IPS-20b (cell line): ENCODE results near the gene LCP2.

Experiments used
- H3K27ac ChIP-seq: one replicate; pipeline ENCODE4 v1.5.1; 2013; ENCODE audit warnings: low read length
- H3K27me3 ChIP-seq: 2 replicates; pipeline ENCODE4 v1.6.1; 2013; ENCODE audit warnings: mild to moderate bottlenecking, low read length, inconsistent platforms; ENCODE audit not compliant: insufficient read depth
- H3K36me3 ChIP-seq: 2 replicates; pipeline ENCODE4 v1.6.1; 2013; ENCODE audit warnings: low read depth, mild to moderate bottlenecking, inconsistent platforms, low read length, moderate library complexity; ENCODE audit not compliant: insufficient read depth
- H3K4me1 ChIP-seq: 2 replicates; pipeline ENCODE4 v1.6.1; 2013; ENCODE audit warnings: mild to moderate bottlenecking, control low read depth, inconsistent platforms, low read length, moderate library complexity; ENCODE audit not compliant: insufficient read depth
- H3K4me3 ChIP-seq: 2 replicates; pipeline ENCODE4 v1.5.1; 2013; ENCODE audit warnings: mild to moderate bottlenecking, low read length, inconsistent platforms
- H3K9ac ChIP-seq: 2 replicates; pipeline ENCODE4 v1.6.1; 2013; ENCODE audit warnings: low read depth, mild to moderate bottlenecking, inconsistent platforms, low read length, moderate library complexity
- H3K9me3 ChIP-seq: 2 replicates; pipeline ENCODE4 v1.6.1; 2013; ENCODE audit warnings: mild to moderate bottlenecking, low read depth, low read length, inconsistent platforms; ENCODE audit not compliant: insufficient read depth

The LCP2 gene

DNA sequence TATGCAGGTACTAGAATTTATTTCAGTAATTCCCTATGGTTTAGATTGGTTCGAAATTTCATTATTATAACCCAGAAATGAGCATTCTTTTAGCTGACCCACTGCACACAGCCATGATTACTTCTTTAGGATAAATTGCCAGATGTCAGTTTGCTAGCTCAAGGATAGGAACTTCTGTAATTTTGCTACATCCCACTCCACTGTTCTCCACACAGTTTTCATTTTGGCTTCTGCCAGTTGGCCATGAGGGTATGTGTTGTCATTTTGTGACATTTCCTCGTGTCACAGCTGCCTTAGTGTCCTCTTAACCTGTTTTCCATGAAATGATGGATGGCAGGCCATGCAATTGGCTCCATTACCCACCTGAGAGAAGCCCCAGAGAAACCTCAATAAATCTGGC lies 16.2 kb upstream of the LCP2 start:
- no peak overlapping the region for H3K4me3 ChIP-seq
- H3K4me1 ChIP-seq = no peaks in the 10 kb centered on the region
- no peaks in the 10 kb centered on the region for H3K9me3 ChIP-seq
- no peaks in the 10 kb centered on the region for H3K36me3 ChIP-seq
- no peak overlapping the region for H3K9ac ChIP-seq
- H3K27ac ChIP-seq = no peak overlapping the region
- no peaks in the 10 kb centered on the region; the same call in 1 of the 2 replicates for H3K27me3 ChIP-seq

DNA sequence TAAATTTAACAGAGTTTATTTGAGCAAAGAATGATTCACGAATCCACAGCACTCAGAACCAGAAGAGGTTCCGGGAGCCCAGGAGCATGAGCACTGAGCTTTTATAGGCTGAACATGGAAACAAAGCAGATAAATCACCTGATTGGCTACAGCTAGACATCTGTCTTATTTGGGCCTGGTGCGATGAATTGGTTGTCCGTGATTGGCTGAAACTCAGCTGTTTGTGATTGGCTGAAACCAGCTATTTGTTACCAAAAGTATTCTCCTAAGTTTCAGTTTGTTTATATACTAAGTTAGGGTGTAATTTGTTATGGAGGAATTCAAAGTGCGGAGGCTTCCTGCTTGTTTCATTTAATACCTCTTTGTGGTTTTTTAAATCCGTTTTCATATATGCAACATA lies 15.8 kb upstream of the LCP2 start:
- Histone ChIP-seq H3K4me1 (no peaks in the 10 kb centered on the region), H3K4me3 (no peak overlapping the region), H3K27me3 (no peaks in the 10 kb centered on the region), H3K27ac (no peak overlapping the region), H3K9me3 (no peaks in the 10 kb centered on the region), H3K9ac (no peak overlapping the region), H3K36me3 (no peaks in the 10 kb centered on the region)

DNA sequence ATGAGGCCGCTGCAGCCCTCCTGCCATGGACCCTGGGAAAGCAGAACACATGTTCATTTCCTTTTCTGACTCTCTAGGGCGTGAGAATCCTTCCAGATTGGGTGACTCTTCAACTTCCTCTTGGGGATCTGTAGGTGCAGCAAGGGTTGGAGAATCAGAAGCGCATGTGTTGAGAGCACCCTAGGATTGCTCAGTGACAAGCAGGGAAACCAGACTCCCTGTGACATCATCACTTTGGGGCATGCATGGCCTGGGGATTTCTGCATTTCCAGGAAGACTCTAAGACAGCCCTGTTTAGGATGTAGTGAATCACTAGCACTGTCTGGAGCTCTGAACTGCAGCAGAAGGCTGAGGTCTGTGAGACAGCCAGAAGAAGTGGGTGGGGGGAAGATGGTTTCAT lies 15.1 kb upstream of the LCP2 start:
- no peaks in the 10 kb centered on the region for H3K27me3 ChIP-seq
- H3K9ac ChIP-seq = no peak overlapping the region
- no peak overlapping the region for H3K27ac ChIP-seq
- H3K36me3 ChIP-seq = no peaks in the 10 kb centered on the region
- H3K9me3 ChIP-seq = no peaks in the 10 kb centered on the region
- no peak overlapping the region for H3K4me3 ChIP-seq
- no peaks in the 10 kb centered on the region for H3K4me1 ChIP-seq

DNA sequence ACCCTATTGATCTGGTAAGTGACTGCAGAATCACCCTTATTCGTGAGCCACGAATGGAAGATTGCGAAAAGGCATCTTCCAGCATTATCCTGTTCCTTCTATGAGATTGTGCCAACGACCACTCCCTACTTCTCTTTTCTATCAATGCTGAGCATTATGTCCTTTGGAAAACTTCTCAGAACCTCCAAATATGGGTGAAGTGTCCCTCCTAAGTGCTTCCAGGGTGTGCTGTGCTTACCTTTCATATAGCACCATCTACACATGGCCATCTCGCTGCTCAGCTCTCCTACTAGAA lies 14.7 kb upstream of the LCP2 start:
- Histone ChIP-seq H3K4me3 (no peak overlapping the region), H3K9me3 (no peaks in the 10 kb centered on the region), H3K27me3 (no peaks in the 10 kb centered on the region), H3K27ac (no peak overlapping the region), H3K9ac (no peak overlapping the region), H3K4me1 (no peaks in the 10 kb centered on the region), H3K36me3 (no peaks in the 10 kb centered on the region)

DNA sequence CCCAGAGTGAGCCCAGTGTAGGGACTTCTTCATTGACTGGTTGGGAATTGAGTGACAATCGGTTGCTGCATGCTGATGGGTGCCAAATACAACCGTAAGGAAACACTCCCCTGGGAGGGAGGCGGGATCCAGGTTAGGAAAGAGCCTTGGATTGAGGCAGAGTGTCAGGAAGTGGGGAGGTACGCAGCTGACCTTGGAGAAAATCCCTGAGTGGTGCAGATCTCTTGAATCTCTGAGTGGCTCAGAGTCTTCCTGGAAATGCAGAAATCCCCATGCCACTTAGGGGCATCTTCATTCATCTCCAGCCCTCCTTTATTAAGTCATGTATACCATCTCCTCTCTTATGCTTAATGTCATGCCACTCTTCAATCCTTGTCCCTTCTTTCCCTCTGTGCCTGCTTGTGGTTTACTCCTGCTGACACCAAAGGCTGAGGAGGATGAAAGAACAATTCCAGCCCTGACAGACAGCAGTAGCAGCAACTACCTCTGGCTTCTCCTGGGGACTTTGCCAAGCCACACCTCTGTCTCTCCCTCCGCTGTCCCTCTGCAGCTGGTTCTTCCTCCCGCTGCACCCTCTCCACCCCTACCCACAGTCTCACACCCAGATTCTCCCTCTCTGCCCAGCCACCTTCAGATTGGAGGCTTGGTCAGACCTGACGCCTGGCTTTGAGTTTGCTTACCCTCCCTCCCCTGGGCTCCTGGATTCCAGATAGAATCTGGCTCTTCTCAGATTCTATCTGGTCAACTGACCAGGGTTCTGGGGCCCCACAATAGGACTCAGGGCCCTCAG lies 14.1 kb upstream of the LCP2 start:
- H3K9ac ChIP-seq = no peak overlapping the region
- no peaks in the 10 kb centered on the region for H3K36me3 ChIP-seq
- no peak overlapping the region for H3K27ac ChIP-seq
- no peaks in the 10 kb centered on the region for H3K27me3 ChIP-seq
- no peak overlapping the region for H3K4me3 ChIP-seq
- H3K4me1 ChIP-seq = no peaks in the 10 kb centered on the region
- no peaks in the 10 kb centered on the region for H3K9me3 ChIP-seq

DNA sequence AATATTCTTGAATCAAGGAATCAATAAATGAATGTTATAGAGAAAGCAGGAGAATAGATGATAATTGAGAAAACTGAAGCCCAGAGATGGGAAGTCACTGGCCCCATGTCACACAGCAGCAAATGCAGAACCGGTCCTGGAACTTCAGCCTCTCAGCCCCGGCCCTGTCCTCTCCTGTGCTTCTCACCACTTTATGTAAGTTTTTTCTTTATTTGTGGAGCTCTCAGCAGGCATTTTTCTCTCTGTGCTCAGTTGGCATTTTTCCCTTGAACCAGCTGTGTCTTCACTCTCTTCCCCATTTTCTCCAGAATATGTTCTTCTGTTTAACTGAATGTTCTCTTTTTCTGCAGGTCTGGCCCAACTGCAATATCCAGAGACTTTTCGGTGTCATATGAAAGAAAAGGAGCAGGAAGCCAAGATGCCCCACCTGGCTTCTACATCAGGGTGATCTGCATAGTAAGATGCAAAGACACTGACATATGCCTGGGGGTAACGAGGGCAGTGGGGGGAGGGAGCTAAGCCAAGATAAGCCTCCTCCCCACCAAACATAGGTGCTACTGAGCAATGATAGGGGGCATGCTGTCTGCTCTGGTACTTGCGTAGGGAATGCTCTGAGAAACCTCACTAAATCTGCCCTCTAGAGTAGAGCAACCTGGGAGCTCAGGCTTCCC lies 12.8 kb upstream of the LCP2 start:
- Histone ChIP-seq H3K4me3 (no peak overlapping the region), H3K27me3 (no peaks in the 10 kb centered on the region), H3K36me3 (no peaks in the 10 kb centered on the region), H3K4me1 (no peaks in the 10 kb centered on the region), H3K27ac (no peak overlapping the region), H3K9me3 (no peaks in the 10 kb centered on the region), H3K9ac (no peak overlapping the region)

DNA sequence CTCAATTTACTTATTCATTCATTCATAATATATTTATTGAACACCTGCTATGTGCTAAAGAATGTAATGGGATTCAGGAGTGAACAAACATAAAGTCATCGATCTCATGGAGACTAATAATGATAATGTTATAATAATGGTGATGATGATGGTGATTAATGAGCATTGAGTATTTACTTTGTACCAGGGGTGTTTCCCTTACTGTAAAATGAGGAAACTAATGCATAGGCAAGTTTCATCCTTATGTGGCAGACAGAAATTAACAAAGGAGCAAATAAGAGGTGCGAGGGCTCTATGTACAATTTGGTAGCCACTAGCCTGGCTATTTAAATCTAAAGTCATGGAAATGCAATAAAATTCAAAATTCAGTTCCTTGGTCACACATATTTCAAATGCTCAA lies 11.1 kb upstream of the LCP2 start:
- Histone ChIP-seq H3K9me3 (no peaks in the 10 kb centered on the region), H3K4me1 (no peaks in the 10 kb centered on the region), H3K4me3 (no peak overlapping the region), H3K27me3 (no peaks in the 10 kb centered on the region), H3K27ac (no peak overlapping the region), H3K36me3 (no peaks in the 10 kb centered on the region), H3K9ac (no peak overlapping the region)

DNA sequence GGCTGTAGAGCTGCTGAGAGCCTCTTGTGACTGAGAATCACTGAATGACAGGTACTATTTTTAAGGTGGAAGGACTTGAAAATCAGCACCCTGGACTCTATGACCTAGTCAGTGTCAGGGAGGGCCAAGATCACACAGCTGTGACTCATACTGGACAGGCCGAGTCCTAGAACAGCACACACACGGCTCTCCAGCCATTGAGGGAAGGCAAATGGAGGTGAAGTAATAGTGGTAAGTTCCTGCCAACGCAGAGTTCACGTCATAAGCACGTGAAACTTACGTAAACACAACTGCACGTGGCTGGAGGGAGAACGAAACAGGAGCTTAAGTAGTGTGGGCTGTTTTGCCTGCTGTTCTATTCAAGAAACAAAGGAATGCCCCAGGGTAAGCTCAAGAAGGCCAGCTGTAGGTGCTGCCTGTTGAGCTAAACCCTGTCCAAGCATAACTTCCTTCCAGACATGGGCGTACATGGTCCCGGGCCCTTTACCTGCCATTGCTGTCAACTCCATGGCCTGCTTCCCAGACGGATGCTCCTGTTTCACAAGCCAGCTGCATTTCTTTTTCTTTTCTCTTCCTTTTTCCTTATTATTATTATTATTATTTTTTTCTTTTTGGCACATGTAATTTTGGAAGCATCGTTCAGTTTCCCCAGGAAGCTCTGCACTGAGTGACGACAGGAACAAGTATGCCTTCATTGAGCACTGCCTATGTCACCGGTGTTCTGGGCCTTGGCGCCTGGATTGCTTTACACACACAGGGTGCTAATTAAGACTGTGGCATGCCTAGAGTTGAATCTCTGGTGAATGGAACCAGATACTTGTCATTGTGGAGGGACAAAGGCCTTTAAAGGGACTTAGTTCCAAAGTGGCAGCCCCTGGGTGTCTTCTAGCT lies 10.2 kb upstream of the LCP2 start:
- H3K27ac ChIP-seq = no peak overlapping the region
- H3K4me3 ChIP-seq = no peak overlapping the region
- no peaks in the 10 kb centered on the region for H3K36me3 ChIP-seq
- H3K4me1 ChIP-seq = peaks cover 3% of the 10 kb centered on the region; the same call in 1 of the 2 replicates
- H3K27me3 ChIP-seq = no peaks in the 10 kb centered on the region
- no peaks in the 10 kb centered on the region for H3K9me3 ChIP-seq
- H3K9ac ChIP-seq = no peak overlapping the region

DNA sequence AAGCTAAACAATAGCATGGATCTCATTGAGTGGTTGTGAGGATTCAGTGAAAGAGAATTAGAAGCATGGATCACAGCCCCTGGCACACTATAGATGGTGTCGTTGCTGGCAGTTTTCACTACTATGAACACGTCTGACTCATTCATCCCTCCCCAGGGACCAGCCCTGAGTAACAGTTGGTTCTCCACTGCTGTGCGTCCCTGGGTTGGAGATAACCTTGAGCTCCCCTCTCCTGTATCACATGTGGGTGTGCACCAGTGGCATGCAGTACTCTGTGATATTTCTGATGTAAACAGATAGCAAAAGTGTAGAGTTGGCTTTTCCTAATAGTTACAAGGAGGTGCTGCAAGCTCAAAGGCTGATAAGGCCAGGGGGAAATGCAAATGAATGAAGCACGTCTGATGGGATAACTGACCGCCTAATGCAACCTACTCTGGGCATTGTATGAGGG lies 8.8 kb upstream of the LCP2 start:
- H3K9me3 ChIP-seq = no peaks in the 10 kb centered on the region
- no peaks in the 10 kb centered on the region for H3K27me3 ChIP-seq
- H3K4me1 ChIP-seq = peaks cover 3% of the 10 kb centered on the region; the same call in 1 of the 2 replicates
- no peak overlapping the region for H3K9ac ChIP-seq
- no peaks in the 10 kb centered on the region for H3K36me3 ChIP-seq
- H3K27ac ChIP-seq = no peak overlapping the region
- no peak overlapping the region for H3K4me3 ChIP-seq

DNA sequence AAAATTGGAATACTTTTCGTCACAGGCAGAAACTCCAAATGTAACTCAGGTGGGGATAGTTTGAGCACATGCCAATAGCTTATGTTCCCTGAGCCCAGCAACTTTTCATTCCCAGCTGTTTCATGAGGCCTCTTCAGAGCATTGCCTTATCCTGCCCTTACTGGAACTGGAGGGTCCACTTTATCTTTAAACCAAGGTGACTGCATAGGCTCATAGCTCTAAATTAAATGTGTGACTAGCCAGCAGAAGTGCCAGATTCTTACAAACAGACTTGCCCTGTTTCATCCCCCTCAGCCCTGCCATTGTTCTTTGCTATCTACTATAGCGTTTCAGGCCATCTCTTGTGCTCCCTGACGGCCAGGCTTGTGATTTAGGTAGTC lies 8.1 kb upstream of the LCP2 start:
- H3K27ac ChIP-seq = no peak overlapping the region
- no peaks in the 10 kb centered on the region for H3K36me3 ChIP-seq
- H3K4me3 ChIP-seq = no peak overlapping the region
- H3K9ac ChIP-seq = no peak overlapping the region
- peaks cover 3% of the 10 kb centered on the region; the same call in 1 of the 2 replicates for H3K4me1 ChIP-seq
- H3K9me3 ChIP-seq = no peaks in the 10 kb centered on the region
- H3K27me3 ChIP-seq = no peaks in the 10 kb centered on the region

DNA sequence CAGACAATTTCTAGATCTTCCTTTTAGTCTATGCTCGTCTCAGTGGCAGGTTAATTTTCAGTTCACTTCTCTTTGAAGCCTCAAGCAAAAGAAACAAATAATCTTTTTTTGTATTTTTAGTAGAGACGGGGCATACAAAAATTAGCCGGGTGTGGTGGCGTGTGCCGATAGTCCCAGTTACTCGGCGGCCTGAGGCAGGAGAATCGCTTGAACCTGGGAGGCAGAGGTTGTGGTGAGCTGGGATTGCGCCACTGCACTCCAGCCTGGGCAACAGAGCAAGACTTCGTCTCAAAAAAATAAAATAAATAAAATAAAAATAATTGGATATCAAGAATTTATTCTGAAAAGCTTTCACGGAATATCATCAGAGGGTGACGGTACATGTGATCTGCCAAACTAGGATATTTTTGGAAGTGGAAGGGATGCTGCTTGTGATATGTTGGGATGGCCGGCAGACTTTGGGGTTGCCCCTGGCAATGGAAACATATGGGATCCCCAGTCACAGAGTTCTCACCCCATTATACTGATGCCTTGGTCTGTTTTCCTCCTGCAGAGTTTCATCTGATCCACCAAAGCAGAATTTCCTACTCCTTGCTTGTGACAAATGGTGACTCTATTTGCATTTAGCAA lies 7.6 kb upstream of the LCP2 start:
- H3K9me3 ChIP-seq = no peaks in the 10 kb centered on the region

More for the DNA sequence above, 7.6 kb upstream of the LCP2 start:
- Histone ChIP-seq H3K4me3 (no peak overlapping the region), H3K36me3 (no peaks in the 10 kb centered on the region), H3K4me1 (peaks cover 3% of the 10 kb centered on the region; the same call in 1 of the 2 replicates), H3K27me3 (no peaks in the 10 kb centered on the region), H3K9ac (no peak overlapping the region), H3K27ac (no peak overlapping the region)
